HG03457 (cell line): Measurements from ENCODE around the gene NOSTRIN.
"Not testable (repeated sequence)": the region's sequence is repeated elsewhere in the genome, so short reads cannot be mapped to it uniquely, and the experiment has no call there.

ENCODE experiments used
- ATAC-seq: cut with Tn5 transposase; IDR thresholded peaks from one replicate; pipeline ENCODE4 v1.9.1; 2021; ENCODE audit warnings: moderate number of reproducible peaks; ENCODE audit not compliant: unreplicated experiment

The NOSTRIN gene

DNA sequence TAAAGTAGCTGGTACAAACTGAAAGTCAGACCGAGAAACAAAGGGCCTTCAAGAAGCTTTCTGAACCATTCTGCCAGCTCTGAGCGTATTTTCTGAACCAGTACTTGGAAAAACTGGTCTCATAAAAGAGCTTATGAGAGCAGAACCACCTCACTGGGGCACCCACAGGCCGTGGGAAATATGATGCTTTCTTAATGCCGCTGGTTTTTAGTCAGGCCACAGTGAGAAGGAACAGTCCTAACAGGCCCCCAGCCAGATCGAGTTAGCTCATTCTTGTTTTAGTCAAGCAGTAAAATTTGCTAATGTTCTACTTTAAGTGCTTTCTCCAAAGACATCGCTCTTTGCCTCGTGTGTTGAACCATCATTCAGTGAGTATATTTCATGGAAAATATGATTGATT is 12.7 kb upstream of the NOSTRIN start:
- ATAC-seq, result no peak

DNA sequence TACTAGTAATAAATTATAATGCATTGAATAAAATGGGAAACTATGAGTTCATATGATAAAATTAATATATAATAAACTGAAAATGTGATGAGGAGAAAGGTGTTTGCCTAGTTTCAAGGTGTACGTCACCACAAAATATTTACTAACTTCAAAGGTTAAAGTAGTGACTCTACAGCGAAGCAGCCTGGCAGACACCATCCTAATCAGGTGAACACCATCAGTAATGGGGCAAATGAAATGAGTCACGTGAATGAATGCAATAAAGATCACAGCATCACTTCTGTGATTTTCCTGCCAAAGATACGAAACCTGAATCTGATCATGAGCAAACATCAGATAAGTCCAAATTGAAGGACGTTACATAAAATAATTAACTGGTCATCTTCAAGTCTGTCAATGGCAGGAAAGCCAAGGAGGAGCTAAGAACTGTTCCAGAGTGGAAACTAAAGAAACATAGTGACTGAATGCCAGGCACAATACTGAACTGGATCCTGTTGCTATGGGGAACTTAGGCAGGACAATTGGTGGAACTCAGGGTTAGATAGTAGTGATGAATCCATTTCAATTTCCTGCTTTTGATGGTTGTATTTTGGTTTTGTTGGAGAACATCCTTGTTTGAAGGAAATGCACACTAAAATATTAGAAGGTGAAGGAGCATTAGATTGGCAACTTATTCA is 12.1 kb upstream of the NOSTRIN start:
- no peak for ATAC-seq

DNA sequence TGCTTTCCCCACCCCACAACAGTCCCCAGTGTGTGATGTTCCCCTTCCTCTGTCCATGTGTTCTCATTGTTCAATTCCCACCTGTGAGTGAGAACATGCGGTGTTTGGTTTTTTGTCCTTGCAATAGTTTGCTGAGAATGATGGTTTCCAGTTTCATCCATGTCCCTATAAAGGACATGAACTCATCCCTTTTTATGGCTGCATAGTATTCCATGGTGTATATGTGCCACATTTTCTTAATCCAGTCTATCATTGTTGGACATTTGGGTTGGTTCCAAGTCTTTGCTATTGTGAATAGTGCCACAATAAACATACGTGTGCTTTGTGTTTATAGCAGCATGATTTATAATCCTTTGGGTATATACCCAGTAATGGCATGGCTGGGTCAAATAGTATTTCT is 11.3 kb upstream of the NOSTRIN start:
- not testable (repeated sequence) for ATAC-seq

DNA sequence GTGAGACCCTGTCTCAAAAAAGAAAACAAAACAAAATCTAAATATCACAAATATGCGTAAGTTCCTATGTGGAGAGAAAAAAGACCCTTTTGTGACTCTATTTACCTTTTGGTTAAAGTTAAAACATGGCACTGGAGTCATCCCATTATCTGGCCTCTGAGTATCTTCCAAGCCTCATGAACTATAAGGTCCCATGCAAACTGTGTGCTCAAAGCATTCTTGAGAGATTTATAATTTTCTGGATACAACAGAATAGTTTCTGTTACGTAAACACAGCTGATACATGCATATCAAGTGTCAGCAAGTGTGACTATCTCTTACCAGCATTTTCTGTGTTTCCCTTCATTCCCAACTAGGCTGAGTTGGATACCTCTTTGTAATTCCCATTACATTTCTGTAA is 8.8 kb upstream of the NOSTRIN start:
- no peak for ATAC-seq

DNA sequence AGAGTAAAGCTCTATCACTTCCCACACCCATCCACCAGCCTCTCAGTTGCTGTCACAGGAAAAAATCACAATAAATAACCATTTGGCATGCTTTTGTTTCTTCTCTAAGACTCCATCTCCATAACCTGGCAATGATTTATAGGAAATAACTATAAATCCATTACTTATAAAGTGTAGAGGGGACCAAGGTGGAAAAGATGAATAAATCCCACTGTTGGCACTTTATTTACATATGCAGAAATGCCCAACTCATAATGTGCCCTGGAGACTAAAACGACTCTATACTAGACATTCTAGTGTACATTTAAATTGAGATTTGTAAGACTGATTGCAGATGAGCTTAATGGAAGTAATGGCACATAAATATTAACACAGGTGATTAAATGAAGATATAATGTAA is 7.5 kb upstream of the NOSTRIN start:
- no peak for ATAC-seq

DNA sequence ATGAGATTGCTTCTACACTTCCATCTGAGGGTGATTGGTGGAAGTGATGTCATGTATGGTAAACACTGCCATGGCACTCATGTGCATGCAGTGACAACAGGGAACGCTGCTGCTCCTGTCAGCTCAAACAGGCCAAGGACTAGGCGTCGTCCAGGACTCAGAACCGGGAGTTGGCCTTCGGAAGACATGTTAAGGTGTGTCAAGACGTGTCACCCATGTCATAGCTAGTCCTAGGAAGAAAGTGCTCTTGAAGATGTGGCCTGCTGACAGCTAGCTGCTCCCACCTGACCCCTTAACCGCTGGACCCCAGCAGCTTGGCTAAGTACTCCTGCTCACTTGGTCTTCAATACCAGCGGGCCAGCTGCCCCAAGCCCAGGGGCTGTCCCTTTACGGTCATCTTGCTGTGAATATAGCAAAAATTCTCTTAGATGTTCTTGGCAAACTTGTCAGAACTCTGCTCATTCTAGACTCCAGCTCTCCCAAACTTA is 6.3 kb upstream of the NOSTRIN start:
- no peak for ATAC-seq

DNA sequence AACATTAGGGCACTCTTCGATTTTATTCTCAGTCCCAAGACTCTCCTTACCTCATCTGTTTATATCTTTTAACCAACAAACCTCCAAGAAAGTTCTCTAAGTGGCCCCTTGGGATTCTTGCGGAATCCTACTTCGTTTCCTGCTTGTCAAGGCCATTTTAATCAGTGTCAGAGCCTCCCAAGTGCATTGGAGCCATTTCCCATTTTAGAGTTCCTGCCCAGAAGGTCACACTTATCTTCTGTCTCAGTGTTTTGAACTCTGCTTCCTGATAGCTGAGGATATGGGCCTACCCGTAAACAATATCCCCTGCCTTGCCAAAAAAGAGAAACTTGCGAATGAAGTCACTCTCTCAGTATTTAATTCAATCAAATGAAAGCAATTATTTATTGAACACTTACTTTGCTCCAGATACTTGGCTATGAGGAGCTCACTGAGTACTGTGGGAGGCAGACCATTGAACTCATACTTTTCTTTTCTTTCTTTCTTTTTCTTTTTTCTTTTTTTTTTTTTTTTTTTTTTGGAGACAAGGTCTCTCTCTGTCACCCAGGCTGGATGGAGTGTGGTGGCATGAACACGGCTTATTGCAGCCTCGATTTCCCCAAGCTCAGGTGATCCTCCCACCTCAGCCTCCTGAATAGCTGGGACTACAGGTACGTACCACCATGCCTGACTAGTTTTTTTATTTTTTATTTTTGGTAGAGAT is 5.7 kb upstream of the NOSTRIN start:
- ATAC-seq, result no peak

DNA sequence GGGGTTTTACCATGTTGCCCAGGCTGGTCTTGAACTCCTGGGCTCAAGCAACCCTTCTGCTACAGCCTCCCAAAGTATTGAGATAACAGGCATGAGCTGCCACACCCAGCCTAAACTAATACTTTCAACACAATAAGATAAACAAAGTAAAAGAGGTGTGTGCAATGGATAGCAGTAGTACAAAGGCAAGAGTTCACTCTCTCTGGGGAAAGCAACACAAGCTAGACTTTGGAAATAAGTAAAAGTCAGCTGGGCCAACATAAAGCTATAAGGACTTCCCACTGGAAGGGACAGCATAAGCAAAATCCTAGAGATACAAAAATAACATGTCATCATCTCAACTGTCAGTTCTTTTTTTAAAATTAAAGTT is 5.2 kb upstream of the NOSTRIN start:
- no peak for ATAC-seq

DNA sequence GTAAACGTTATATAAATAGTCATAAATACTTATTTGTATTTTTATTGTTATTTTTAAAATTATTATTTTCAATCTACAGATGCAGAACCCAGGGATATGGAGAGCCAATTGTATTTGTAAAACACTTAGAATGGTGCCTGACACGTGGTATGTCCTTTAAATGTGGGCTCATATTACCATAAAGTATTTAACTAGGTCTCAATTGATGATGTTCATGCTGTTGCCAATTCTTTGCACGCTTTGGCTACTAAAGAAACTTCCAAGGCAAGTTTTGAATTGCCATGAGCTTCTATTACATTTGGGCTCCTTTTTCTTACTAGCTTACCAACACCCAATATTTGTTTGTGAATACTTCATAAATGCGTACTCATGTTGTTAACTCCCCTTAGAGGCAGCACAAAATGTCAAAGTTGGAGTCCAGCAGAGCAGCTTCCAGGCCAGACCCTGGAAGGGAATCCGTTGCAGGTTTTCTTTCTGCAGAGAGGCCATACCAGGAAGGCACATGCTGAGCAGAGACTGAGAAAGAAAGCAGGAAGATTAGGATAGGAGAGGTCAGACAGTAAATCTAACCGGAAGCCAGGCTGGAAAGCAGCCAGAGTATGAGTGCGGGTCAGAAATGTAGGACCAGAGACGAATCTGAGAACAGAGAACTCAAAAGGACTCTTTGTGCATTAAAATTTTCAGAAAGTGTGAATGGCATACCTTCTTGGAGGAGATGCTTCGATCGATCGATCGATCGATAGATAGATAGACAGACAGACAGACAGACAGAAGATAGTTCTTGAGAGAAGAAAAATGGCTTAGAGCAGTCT is 4.2 kb upstream of the NOSTRIN start:
- ATAC-seq, result no peak

DNA sequence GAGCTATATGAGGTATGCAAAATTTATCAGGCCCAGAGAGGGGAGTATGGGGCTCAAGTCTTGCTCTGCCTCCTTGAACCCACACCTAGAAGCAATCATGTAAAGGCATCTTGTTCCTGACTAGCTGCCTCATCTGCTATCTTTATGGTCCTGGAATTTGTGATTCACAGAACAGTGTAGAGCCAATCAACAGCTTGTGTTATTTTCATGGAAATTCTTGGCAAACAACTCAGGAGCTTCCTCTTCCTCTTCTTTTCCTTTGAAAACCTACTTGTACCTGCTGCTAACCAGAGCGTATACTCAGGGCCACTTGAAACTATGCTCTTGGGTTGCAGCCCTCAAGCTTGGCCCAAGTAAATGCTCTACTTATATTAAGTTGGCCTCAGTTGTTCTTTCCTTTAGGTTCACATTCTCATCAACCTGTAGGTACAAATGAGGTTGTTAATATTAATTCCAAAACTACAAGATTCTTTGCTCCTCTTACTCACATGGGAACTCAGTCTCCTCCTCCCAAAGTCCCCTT is 3.5 kb upstream of the NOSTRIN start:
- ATAC-seq, result no peak

DNA sequence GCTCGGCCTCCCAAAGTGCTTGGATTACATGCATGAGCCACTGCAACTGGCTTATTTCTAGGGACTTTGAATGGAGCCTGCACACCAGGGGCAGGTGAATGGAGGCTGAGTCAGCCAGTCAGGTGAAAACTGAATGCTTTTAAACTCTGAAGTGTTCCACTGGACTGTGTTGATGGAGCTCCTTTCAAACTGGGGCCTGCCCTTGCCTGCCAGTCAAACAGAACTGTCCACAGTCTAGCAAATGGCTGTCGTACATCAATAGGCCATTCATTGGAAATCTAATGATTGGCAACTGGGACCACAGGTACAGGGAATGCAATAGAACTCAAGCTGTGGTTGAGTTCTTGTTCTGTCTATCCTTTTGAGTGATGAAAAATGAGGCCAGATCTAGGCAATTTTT is 966 bp upstream of the NOSTRIN start:
- ATAC-seq, result no peak

DNA sequence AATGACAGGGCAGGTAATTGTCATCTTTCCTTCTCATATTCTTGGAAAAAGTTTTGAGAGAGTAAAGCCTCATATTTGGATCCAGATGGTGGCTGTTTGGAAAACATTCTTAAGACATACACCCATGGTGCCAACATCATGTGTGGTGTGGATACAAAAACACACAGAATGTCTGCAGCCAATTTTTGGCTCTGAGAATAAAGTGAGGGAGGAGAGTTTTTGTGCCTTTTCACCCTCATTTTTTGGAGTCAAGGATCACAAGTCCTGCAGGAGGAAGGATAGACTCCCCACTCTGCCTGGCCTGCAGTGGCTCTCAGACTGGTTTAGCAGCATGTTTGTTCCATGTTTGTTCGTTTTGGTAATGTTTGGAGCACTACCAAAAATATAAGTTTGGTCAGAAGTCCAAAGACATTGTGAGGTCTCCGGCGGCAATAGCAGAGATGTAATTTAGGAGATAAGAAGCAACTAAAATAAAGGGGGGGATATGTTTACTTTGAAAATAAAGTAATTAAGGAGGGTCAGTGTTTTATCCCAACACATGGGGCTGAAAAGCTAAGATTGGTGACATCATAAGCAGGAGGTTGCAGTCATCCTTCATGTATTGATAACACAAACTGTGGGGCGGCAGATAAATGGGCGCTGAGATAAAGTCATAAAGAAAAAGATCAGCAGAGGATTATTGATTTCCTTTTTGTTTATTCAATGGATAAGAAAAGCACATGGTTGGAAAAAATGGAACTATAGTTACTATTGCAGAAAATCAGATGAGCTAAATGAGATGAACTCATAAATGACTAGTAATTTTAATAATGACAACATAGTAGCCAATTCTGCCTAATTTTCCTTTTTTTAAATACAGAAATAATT is 655 bp downstream of the NOSTRIN start:
- ATAC-seq, result no peak

DNA sequence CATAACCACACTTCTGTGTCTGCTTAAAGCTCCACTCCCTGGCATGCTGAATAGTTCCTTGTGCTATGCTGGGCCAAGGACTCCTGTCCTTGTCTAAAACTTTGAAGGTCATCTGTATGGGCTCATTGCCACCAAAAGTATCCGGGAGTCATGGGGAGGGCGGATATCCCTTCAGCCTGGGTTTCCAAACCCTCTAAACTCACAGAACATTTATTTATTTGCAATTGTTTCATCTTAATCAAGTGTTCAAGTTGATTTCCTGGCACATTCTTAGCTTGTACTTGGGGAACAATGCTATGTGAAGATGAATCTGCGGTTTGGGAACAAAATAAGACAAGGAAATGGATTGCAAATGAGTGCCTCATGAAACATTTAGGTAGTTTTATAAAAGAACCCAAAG is 1.8 kb downstream of the NOSTRIN start:
- ATAC-seq, result no peak

DNA sequence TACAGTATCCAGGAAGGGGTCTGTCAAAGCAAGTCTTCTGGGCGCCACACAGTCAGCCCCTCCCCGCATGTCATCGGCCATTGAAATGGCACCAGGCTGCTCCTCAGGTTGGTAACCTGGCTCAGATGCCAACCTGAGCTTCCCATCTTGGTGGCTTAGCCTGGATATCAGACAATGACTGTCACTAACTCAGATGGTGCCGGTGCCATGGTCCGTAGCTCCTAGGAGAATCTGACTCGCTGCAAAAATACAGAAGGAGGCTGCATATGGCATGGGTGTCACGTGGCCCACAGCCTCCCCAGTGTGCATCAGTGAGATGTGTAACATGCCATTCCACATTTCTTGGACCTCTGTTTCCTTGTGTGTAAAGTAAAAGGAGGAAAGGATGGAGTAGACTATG is 3.2 kb downstream of the NOSTRIN start:
- no peak for ATAC-seq

DNA sequence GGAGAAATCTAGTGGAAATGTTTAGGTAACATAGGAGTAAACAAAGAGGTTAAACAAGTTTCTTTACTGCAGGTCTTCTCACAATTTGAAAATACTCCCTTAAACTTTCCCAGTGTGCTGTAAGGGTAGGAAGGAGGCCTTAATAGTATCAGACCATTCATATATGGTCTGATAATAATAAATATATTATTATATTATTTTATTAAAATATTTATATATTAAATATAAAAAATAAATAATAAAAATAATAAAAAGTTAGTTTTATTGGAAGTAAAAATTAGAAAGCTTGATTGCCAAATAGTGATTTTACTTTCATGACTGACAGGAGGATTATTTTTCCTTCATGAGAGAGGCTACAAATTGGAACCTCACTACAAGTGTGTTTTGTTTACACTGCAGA is 7.1 kb downstream of the NOSTRIN start:
- ATAC-seq, result no peak

DNA sequence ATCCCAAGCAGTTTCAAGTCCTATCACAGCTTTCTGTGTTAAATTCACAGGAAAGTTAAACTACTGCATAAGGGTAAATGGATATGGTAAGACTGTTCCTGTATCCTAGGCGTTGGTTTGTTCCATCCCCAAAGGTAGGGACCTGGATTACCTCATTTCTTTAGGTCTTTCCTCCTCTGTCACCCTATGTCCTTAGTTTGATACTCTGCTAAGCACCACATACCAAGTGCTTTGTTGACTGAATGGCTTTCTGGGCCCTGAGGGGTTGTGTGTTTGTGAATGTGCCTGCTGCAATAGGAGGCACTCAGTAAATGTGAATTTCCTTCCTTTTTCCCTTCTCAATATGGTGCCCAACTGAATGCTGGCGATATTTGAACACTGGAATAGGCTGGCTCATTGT is 7.8 kb downstream of the NOSTRIN start:
- ATAC-seq, result no peak

DNA sequence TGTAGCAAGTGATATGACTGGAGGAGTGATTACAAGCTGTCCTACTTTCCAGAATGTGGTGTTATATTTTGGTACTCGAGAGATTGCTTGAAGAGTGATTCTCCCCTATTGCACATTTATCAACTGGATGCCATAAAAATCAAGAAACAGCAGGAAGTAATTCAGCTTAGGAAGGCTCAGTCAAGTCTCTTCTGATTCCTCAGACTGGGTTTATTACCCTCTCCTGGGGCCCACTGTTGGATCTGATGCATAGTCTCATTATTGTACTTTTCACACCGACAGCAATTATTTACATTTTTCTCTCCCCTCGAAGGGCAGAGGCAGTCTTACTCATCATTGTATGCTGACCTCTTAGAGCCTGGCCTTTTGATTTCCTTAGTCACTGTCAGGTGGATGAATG is 9.3 kb downstream of the NOSTRIN start:
- ATAC-seq, result no peak

DNA sequence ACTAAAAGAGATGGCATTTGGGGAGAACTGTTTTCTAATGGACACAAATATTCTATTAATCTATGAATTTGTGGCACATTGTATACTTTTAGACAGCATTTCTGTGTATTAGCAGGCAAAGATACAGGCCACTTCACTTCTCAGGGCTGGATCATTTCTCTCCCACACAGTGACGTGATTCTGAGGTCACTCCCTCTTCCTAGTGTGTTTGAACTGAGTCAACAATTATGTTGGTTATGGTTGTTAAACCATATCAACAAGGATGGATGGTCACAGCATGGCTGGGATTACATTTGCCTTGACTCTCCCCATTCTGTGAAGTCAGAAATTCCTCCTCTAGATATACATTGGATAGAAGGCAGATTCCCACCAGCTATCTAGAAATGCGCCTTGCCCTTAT is 11.6 kb downstream of the NOSTRIN start:
- no peak for ATAC-seq

DNA sequence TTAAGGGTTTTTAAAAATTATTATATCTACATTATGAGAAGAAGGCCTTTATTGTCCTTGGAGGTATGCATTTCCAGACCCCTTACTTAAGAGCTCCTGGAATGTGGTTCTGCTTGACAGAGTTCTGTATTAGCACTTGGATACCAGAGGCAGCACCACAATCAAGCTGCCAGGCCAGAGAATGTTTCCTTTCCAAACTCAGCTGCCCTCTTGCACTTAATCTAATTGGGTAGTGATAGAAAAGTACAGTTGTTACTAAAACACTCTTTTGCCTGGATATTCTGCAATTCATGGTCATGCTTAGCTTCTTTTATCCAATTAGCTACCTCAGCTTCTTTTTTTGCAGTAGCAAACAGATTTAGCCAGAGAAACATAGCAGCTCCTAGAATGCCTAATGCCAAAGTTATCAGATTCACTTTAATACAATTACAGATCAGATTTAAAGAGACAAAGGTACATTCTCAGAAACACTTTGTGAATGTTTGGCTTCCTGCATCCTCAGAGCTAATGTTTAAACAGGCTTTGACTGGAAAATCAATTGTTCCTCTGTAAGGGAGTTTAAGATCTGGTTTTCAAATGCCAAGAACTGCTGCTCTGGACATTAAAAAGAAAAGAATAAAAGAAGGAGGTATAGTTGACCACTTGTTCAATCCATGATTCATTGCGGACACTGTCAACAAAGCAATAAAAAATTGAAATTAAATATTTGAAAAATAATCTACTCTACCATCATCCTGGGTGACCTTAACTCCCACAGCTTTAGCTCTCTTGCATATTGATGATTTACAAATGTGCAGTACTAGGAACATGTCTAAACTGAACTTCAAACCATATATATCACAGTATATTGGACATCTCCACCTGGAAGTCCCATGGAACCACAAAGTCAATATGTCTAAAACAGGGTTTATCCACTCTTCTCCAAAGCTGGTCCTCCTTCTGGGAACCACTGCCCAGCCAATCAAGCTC is 12.8 kb downstream of the NOSTRIN start:
- no peak for ATAC-seq

DNA sequence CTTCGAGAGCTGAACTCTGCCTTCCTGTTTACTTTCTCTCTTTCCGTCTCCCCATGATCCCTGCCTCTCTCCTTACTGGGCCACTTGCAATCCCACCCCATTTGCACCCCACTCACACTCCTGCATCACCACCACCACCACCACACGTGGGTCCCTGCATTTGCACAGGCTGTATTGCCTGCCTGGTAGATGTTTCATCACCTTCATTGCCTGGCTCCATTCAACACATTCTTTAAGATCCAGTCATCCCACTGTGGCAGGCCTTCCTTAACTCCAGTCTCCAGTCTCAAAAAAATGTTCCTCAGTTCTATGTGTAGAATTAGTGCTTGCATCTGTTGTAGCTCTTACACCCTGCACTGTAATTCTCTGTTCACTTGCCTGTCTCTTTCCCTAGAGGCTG is 13.9 kb downstream of the NOSTRIN start:
- no peak for ATAC-seq
